Measurements from ENCODE around the gene SAMD7.

DNA sequence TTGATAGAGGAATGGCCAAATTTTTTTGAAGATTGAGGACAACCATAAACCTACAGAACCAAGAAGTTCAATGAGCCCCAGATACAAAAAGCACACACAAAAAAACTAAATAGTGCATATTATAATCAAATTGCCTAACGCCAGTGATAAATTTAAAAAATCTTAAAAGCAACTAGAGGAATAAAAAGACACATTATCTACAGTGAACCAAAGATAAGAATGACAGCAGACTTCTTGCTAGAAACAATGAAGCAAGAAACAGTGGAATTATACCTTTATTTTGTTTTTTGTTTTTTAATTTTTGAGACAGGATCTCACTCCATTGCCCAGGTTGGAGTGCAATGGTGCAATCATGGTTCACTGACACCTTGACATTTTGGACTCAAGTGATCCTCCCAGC, 9.9 kb upstream of the SAMD7 start:
- no peak for TF ChIP-seq POLR2A (IDR thresholded peaks at IDR 0.05; ENCODE audit: low read depth, low read length)
- TF ChIP-seq POLR2AphosphoS5 (IDR thresholded peaks at IDR 0.05; ENCODE audit: low read depth, low read length) = no peak
- TF ChIP-seq TAF1 (IDR thresholded peaks at IDR 0.05; ENCODE audit: borderline replicate concordance, low read depth, low read length) = no peak
